GOT3 (cell line): ENCODE measurements around the gene EHBP1L1.

Experiments
- DNase-seq: peaks from one replicate; lab custom pipeline; 2025; ENCODE audit warnings: mixed read lengths; lab: John Stamatoyannopoulos, UW

The EHBP1L1 gene

DNA sequence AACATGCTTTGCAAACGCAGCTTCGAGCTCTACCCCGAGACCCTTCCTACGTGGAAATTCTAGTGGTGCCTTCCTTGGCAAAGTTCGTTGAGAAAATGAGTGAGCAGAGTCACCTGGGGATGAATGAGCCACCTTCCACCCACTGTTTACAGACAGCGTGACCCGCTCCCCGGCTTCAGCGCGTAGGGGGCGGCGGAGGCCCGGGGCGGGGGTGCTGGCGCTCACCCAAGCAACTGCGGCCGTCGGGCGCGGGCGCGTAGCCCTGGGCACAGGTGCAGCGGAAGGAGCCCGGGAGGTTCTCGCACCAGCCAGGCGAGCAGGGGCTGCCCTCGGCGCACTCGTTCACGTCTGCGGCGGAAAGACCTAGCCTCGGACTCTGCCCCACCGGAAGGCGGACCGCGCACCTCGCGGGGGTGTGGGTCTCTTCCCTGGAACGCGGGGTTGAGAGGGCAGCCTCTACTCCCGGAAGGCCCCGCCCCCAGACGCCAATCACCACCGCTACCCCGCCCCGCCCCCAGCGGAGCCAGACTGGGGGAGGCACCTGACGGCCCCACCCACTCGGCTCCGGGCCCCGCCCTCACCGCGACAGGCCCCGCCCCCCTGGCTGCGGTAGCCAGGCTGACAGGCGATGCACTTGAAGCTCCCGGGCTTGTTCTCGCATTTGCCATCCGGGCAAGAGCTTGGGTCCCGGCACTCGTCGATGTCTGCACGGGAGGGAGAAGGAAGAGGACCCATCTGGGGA, 29.5 kb upstream of the EHBP1L1 start:
- DNase-seq = no peak

- DNase-seq = no peak
These were observed 28.3 kb upstream of the EHBP1L1 start for GRCh38 chr11:65547446-65548125.

DNA sequence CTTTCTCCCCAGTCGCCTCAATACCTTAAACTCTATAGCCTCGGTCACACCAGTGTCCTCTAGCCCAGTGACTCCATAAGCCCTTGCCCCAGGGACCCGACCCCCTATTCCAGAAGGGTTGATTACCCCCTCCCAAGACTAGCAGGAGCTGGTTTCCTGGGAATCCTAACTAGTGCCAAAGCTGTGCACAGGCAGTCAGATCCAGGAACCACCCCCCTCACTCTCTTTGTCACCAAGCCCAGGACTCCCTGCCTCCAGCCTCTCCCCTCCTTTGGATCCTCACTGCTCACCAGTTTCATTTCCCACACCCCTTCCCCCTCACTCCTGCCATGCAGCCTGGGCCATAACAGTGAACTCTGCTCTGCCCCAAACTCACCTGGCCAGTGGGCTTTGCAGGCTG, 27.5 kb upstream of the EHBP1L1 start:
- DNase-seq = no peak

DNA sequence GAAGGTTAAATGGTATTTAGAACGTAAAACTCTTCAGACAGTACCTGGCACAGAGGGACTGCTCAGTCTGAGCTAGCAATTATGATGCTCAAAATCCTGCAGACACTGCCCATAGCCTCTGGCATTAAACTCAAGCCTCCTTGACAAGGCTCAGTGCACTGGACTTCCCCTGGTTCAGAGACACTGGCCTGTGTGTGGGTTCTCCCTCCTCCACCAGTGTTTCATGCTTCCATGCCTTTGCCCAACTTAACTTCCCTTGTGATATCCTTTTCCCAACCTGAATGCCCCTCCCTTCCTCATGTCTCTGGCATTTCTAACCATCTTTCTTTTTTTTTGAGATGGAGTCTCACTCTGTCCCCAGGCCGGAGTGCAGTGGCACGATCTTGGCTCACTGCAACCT, 26.8 kb upstream of the EHBP1L1 start:
- DNase-seq = no peak

GRCh38 chr11:65551572-65552387, 24.1 kb upstream of the EHBP1L1 start:
- DNase-seq = no peak

DNA sequence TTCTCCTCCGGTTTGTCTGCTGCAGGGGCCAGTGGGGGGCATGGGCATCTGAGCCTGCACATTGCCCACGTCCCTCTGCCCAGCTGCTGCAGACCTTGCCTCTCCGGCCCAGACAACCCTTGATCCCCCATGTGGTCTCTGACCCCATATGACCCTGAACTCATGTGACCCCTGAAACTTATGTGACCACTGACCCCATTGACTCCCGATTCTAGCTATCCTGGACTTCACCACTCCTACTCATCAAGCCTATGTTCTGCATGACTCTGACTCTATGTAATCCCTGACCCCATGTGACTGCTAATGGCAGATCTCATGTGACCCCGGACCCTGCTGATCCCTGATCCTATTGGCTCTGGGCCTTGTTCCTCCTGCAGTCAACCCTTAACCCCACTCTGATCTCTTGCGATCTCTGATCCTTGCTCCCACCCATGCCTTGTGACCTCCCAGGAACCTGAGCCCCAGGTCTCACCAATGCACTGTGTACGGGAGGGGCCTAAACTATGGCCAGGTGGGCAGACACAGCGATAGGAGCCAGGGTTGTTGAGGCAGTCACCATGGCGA, 23.4 kb upstream of the EHBP1L1 start:
- DNase-seq = no peak

DNA sequence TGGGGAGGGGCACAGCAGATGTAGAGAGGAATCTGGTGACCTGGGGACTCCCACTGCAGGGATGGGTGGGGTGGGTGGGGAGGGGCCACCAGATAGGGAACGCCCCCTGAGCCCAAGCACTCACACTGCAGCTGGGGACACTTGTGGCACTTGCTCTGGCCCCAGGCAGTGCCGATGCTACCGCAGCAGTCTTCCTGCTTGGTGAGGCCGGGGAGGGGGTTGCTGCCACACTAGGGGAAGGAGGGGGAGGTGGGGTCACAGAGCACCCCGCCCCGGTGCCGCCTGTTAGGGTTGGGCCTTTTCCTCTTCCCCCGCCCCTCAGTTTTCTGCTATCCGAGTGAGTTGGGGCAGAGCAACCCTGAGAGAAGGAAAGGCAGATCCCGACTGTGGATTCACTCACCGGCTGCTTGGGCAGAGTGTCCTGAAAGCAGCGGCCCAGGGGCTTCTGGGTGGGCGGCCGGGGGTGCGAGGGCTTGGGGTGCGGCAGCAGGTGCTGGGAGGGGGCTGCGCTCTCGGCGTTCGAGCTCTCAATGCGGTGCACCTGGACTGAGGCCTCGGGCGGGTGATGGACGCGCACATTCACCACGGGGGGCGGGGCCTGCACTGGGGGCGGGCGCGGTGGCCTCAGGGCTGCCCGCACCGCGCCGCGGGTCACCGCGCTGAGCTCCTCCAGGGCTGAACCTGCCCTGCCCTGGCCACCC, 22.4 kb upstream of the EHBP1L1 start:
- DNase-seq = no peak

GRCh38 chr11:65554057-65554818, 21.6 kb upstream of the EHBP1L1 start:
- no peak for DNase-seq

- DNase-seq = no peak
These were observed 20.9 kb upstream of the EHBP1L1 start for GRCh38 chr11:65554842-65555430.

- DNase-seq = peak; percentile 41
These were observed 20.1 kb upstream of the EHBP1L1 start for GRCh38 chr11:65555693-65556231.

DNA sequence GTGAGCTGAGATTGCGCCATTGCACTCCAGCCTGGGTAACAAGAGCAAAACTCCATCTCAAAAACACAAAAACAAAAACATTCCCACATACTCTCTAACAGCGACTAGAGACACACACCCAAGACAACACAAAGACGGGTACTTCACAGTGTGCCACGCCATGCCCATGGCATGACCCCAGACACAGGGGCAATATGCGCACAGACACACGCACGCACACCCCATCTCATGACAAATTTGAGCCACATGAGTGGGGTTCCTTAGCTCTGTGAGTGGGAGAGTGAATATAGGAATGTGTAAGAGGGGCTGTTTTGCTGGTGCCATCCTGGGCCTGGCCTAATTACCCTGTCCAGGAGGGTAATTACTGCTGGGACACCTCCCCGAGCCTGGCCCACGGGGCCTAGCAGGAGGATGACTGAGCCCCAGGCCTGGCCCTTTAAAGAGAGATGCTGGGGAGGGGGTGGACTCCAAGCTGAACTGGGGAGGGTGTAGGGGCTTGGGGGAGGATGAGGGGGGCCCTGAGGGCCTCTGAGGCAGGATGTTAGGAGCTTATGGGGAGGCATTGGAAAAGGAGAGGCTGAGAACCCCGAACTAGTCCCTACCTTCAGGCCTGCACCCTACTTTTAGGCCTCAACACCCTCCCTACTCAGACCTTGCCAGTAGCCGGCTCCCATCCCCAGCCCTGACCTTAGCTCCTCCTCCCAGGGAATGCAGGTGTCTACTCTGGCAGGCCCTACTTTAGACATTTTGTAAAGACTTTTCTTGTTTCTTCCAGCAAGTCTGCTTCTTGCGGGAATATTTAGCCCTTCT, 19.2 kb upstream of the EHBP1L1 start:
- no peak for DNase-seq

DNA sequence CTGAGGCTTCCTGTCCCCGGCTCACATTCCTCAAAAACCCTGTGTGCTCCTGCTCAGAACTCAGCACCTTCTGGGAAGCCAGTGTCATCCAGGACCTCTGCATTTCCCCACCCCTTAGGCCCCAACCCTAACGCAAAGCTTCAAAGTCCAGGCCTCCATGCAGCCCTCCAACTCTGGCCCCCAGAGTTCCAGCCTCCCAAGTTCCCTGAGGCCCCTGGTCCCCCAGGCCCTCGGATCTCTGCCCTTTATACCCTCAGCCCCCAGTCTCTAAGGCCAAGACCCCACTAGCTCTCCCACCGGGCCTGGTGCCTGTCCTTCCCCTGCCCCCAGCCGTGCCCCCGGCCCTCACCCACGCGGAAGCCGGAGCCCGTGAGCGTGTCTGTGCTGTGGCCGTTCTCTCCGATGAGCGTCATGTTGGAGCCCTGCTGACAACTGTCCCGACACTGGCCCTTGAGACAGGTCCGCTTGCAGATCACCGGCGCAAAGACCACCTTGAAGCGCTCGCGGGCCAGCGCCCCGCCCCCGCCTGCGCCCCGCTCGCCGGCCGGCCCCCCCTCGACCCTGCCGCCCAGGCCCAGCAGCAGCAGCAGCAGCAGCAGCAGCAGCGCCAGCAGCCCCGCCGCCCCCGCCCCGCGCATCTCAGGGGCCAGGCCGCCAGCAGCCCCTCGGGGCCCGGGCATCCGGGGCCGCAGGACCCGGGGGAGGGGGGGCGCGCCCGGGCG, 18.4 kb upstream of the EHBP1L1 start:
- DNase-seq = no peak

DNA sequence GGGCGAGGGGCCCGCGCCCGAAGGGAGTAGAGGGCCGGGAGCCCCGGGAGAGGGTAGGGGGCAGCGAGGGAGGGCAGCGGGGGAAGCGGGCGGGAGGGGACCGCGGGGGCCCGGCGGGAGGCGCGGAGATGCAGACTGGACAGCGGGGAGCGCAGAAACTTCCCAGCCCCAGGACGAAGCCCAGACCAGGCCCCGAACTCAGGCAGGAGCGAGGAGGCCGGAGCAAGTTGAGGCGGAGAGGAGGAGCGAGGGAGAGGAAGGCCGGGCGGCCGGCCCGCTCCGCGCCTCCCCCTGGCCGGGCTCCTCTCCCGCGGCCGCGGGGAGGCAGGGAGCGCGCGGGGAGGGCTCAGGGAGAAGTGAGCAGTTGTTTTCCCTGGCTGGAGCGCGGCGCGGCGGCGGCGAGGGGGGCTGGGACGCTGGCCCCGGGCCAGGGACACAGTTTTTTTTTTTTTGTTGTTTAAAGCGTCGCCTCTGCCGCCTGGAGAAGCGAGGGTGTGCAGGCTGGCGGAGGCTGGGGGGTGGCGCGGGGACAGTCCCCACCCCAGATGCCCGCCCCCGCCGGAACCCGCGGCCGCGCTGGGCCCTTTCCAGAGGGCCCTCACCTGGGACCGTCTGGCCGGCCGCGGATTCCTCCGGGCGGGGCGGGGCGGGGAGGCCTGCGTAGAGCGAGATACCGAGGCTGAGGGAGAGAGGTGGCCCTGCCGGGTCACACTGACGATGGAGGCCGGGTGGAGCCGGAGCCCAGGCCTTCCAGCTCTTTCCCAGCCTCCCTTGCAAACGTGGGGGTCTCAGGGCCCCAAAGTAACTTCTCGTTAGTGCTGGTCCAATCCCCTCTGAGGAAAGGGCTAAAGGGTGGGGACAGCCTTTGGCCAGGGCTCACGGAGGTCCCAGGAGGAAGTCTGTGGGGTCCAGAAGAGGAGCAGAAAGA, 17.6 kb upstream of the EHBP1L1 start, which contains the start of gene LTBP3:
TSS of gene LTBP3 (minus strand) at position 358 of the 928 bp plus-strand sequence. CDS start 400 bp downstream, outside the sequence.
- DNase-seq = no peak

DNA sequence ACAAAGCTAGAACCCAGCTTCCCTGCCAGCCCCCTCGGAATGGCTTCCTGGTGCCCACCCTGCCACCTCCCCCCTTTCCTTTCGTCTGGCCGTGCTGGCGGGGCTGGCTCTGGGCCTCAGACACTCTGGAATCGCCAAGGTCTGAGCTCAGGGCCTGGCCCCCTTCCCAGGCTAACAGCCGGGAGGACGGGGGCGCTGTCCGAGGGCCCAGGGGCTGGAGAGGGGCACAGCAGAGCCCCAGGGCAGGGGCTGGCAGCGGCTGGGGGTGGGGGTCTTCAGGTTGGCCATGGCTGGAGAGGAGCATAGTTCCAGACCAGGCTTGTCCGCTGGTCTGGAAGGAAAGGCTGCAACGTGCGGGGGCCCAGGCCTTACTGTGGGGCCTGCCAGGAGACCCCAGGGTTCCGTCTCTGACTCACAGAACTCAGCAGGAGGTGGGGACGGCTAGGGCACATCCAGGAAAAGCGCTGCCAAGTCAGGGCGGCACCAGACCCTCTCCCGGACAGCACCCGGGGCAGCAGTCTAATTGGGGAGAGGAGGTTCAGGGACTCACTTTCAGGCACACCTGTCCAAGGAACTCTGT, 16.8 kb upstream of the EHBP1L1 start:
- DNase-seq = no peak

- no peak for DNase-seq
These were observed 16.3 kb upstream of the EHBP1L1 start for GRCh38 chr11:65559535-65559934.

DNA sequence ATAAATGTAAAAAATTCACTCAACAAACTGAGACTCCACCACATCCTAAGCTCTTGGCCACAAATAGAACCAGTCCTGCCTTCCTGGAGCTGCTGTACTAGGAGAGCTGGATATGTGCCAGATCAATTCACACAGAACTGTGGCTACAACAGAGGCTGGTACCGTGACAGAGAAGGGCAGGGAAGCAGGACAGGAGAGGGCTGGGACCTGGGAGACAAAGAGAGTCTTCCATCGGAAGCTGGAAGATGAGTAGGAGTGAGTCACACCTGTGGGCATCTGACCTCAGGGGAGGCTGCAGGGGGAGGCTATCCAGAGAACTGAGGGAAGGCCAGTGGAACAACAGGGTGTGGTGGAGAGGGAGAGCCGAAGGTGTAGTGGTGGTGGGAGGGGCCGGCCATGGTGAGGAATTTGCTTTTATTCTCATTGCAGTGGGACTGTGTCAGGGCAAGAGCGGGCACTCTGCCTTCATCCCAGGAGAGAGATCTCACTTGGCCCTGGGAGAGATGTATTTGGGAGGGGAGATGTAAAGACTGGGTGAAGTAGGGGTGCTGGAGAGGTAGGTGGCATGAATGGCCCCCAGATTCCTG, 15.8 kb upstream of the EHBP1L1 start:
- DNase-seq = no peak
